ENCODE results near the gene CYTH1.

The CYTH1 gene

DNA sequence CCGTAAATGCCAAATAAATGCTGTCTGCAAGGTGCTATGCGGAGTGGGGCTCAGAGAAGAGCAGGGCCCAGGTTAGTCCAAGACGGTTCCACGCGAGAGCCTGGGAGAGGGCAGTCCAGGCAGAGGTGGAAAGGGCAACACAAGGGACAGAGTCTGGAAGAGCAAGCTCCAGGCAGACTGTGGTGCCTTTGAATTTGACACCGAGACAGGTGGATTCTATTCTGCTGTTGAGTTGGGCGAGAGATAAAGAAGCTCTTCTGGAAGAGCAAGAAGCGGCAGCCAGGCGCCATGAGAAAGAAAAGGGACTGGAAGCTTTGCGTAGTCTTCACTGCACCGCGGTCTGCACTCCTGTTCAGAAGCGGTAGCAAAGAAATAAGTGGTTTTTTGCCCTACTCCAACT lies 55.6 kb downstream of the CYTH1 start:
- Histone ChIP-seq H3K9me3 (ENCODE audit: control insufficient read depth, low read length) (no peaks in the 10 kb centered on the region), H3K27ac (ENCODE audit: insufficient read depth, low read depth, low read length, poor library complexity, severe bottlenecking) (no peak overlapping the region), H3K4me3 (ENCODE audit: insufficient read depth, low read depth, low read length) (no peak overlapping the region), H3K4me1 (ENCODE audit: control insufficient read depth, insufficient read depth, low read length) (peaks cover 41% of the 10 kb centered on the region), H3K36me3 (ENCODE audit: control insufficient read depth, insufficient read depth, low read length) (no peaks in the 10 kb centered on the region), H3K27me3 (ENCODE audit: control insufficient read depth, insufficient read depth, low read length, poor library complexity, severe bottlenecking) (no peaks in the 10 kb centered on the region)
- 94 to 95% methylated on average over 13 of the region's 13 CpGs for WGBS, 2 experiments

GRCh38 chr17:78725448-78726021 lies 56.5 kb downstream of the CYTH1 start:
- no peak overlapping the region for H3K4me3 ChIP-seq (ENCODE audit: insufficient read depth, low read depth, low read length)
- WGBS, 2 experiments, result 92 to 94% methylated on average over 6 of the region's 6 CpGs

DNA sequence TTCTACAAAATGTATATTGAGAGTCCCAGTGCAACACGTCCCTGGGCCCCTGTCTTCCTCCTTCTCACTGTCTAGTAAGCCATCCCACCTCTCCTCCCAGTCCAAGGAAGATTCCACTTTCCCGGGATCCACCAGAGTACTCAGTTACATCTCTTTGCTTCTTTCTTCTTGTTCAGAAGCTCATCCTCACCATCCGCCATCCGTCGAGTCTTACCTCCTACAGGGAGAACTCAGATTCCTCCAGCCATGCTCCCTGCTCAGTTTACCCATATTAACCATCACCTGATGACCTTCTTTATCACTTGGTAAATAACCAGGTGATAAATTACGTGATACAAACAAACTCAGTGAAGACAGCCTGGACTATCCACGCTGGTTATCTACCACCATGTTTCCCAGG lies 57.1 kb downstream of the CYTH1 start:
- WGBS, 2 experiments, result 76% methylated on average over 7 of the region's 7 CpGs
- H3K9me3 ChIP-seq (ENCODE audit: control insufficient read depth, low read length), result no peaks in the 10 kb centered on the region
- no peaks in the 10 kb centered on the region for H3K27me3 ChIP-seq (ENCODE audit: control insufficient read depth, insufficient read depth, low read length, poor library complexity, severe bottlenecking)
- H3K36me3 ChIP-seq (ENCODE audit: control insufficient read depth, insufficient read depth, low read length), result no peaks in the 10 kb centered on the region
- H3K4me3 ChIP-seq (ENCODE audit: insufficient read depth, low read depth, low read length), result no peak overlapping the region
- peaks cover 43% of the 10 kb centered on the region for H3K4me1 ChIP-seq (ENCODE audit: control insufficient read depth, insufficient read depth, low read length)
- no peak overlapping the region for H3K27ac ChIP-seq (ENCODE audit: insufficient read depth, low read depth, low read length, poor library complexity, severe bottlenecking)

More at GRCh38 chr17:78725448-78726021, 56.5 kb downstream of the CYTH1 start:
- no peaks in the 10 kb centered on the region for H3K36me3 ChIP-seq (ENCODE audit: control insufficient read depth, insufficient read depth, low read length)
- no peaks in the 10 kb centered on the region for H3K9me3 ChIP-seq (ENCODE audit: control insufficient read depth, low read length)
- peaks cover 43% of the 10 kb centered on the region for H3K4me1 ChIP-seq (ENCODE audit: control insufficient read depth, insufficient read depth, low read length)
- H3K27ac ChIP-seq (ENCODE audit: insufficient read depth, low read depth, low read length, poor library complexity, severe bottlenecking), result no peak overlapping the region
- no peaks in the 10 kb centered on the region for H3K27me3 ChIP-seq (ENCODE audit: control insufficient read depth, insufficient read depth, low read length, poor library complexity, severe bottlenecking)

DNA sequence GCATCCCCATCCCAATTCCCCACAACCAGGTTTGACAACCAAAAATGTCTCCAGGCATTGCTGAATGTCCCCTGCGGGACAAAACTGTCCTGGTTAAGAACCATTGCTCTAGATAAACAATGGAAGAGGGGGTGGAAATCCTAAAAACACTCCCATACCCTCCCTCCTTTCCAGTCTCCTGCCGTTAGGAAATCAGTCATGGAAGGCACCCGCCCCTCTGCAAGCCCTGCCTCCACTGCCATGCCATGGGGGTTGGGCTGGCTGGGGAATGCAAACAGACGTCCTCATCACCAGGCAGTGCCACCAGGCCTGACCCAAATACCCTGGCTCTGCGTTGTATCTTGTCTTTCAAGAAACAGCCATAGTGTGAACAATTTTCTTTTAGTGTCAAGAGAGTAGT lies 57.5 kb downstream of the CYTH1 start:
- H3K4me3 ChIP-seq (ENCODE audit: insufficient read depth, low read depth, low read length), result no peak overlapping the region
- WGBS, 2 experiments, result 8 to 13% methylated on average over 5 of the region's 5 CpGs

DNA sequence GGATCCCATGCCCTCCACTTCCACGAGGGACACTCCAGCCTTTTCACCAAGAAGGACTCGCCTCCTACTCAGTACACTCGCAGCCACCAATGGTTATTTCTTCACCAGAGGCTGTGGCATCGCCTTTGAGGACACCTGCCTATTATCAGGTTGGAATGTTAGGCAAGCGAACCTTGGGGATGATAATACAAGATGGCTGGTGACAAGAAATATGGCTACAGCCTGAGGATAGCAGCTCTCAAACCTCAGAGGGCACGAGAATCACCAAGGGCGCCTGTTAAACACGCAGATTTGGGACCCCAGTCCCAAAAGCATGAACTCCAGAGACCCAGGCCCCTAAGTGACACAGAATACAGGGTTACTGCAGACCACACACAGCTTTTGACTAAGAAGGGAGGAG lies 58.1 kb downstream of the CYTH1 start:
- H3K4me3 ChIP-seq (ENCODE audit: insufficient read depth, low read depth, low read length), result peak overlapping the region; percentile 33
- H3K27ac ChIP-seq (ENCODE audit: insufficient read depth, low read depth, low read length, poor library complexity, severe bottlenecking), result no peak overlapping the region
- H3K9me3 ChIP-seq (ENCODE audit: control insufficient read depth, low read length), result no peaks in the 10 kb centered on the region
- WGBS, 2 experiments, result 66 to 76% methylated on average over 8 of the region's 8 CpGs
- peaks cover 38% of the 10 kb centered on the region for H3K4me1 ChIP-seq (ENCODE audit: control insufficient read depth, insufficient read depth, low read length)
- no peaks in the 10 kb centered on the region for H3K27me3 ChIP-seq (ENCODE audit: control insufficient read depth, insufficient read depth, low read length, poor library complexity, severe bottlenecking)
- H3K36me3 ChIP-seq (ENCODE audit: control insufficient read depth, insufficient read depth, low read length), result no peaks in the 10 kb centered on the region

More for the DNA sequence above, 57.5 kb downstream of the CYTH1 start:
- H3K4me1 ChIP-seq (ENCODE audit: control insufficient read depth, insufficient read depth, low read length), result peaks cover 39% of the 10 kb centered on the region
- peak overlapping the region; percentile 44 for H3K27ac ChIP-seq (ENCODE audit: insufficient read depth, low read depth, low read length, poor library complexity, severe bottlenecking)
- H3K27me3 ChIP-seq (ENCODE audit: control insufficient read depth, insufficient read depth, low read length, poor library complexity, severe bottlenecking), result no peaks in the 10 kb centered on the region
- H3K9me3 ChIP-seq (ENCODE audit: control insufficient read depth, low read length), result no peaks in the 10 kb centered on the region
- no peaks in the 10 kb centered on the region for H3K36me3 ChIP-seq (ENCODE audit: control insufficient read depth, insufficient read depth, low read length)

DNA sequence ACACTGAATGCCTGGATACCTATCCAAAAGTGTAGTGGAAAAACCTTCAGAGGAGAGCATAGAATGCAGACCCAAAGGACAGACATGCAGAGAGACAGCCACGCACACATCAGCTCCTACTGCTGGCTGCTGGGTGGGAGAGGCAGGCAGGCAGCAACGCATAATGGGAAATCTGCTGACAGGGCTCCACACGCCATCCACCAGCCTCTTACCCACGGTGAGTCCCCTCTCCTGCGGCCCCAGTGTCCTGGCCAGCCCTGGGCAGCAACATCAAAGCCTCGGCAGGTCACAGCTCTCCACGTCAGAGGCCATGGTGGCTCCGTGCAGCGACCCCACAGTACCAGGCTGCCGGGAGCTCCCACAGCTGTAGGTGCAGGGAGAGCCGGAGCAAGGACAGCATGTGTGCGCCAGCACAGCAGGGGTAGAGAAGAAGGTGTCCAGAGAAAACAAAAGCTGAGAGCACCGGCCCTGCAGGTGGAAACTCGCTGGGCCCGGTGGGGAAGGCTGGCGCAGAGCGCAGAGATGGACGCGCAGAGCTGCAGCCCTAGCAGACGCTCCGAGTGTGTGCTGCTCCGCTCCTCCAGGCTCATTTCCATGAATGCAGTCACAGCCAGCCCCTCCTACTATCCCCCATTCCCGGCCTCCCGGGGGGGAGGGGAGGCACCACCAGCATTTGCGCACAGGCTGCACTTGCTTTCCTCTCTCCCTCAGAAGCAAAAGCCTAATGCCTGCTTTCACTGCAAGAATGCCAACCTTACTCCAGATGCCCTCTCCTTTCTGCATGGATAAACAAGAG lies 58.9 kb downstream of the CYTH1 start:
- Histone ChIP-seq H3K27ac (ENCODE audit: insufficient read depth, low read depth, low read length, poor library complexity, severe bottlenecking) (no peak overlapping the region), H3K4me1 (ENCODE audit: control insufficient read depth, insufficient read depth, low read length) (peaks cover 38% of the 10 kb centered on the region), H3K27me3 (ENCODE audit: control insufficient read depth, insufficient read depth, low read length, poor library complexity, severe bottlenecking) (no peaks in the 10 kb centered on the region), H3K36me3 (ENCODE audit: control insufficient read depth, insufficient read depth, low read length) (no peaks in the 10 kb centered on the region), H3K9me3 (ENCODE audit: control insufficient read depth, low read length) (no peaks in the 10 kb centered on the region), H3K4me3 (ENCODE audit: insufficient read depth, low read depth, low read length) (peak overlapping the region; percentile 33)
- WGBS, 2 experiments, result 3 to 4% methylated on average over 25 of the region's 25 CpGs

GRCh38 chr17:78722246-78722761 lies 59.8 kb downstream of the CYTH1 start:
- H3K9me3 ChIP-seq (ENCODE audit: control insufficient read depth, low read length), result no peaks in the 10 kb centered on the region
- H3K4me3 ChIP-seq (ENCODE audit: insufficient read depth, low read depth, low read length), result no peak overlapping the region
- no peaks in the 10 kb centered on the region for H3K36me3 ChIP-seq (ENCODE audit: control insufficient read depth, insufficient read depth, low read length)
- H3K4me1 ChIP-seq (ENCODE audit: control insufficient read depth, insufficient read depth, low read length), result peaks cover 36% of the 10 kb centered on the region
- no peaks in the 10 kb centered on the region for H3K27me3 ChIP-seq (ENCODE audit: control insufficient read depth, insufficient read depth, low read length, poor library complexity, severe bottlenecking)
- whole genome bisulfite sequencing, 2 experiments, result 50 to 56% methylated on average over 7 of the region's 7 CpGs
- no peak overlapping the region for H3K27ac ChIP-seq (ENCODE audit: insufficient read depth, low read depth, low read length, poor library complexity, severe bottlenecking)

GRCh38 chr17:78719630-78720298 lies 62.3 kb downstream of the CYTH1 start:
- Histone ChIP-seq H3K27me3 (ENCODE audit: control insufficient read depth, insufficient read depth, low read length, poor library complexity, severe bottlenecking) (no peaks in the 10 kb centered on the region), H3K27ac (ENCODE audit: insufficient read depth, low read depth, low read length, poor library complexity, severe bottlenecking) (no peak overlapping the region), H3K4me1 (ENCODE audit: control insufficient read depth, insufficient read depth, low read length) (peaks cover 36% of the 10 kb centered on the region), H3K36me3 (ENCODE audit: control insufficient read depth, insufficient read depth, low read length) (no peaks in the 10 kb centered on the region), H3K9me3 (ENCODE audit: control insufficient read depth, low read length) (no peaks in the 10 kb centered on the region), H3K4me3 (ENCODE audit: insufficient read depth, low read depth, low read length) (no peak overlapping the region)
- 91 to 92% methylated on average over 3 of the region's 4 CpGs for WGBS, 2 experiments

- no peaks in the 10 kb centered on the region for H3K9me3 ChIP-seq (ENCODE audit: control insufficient read depth, low read length)
- no peak overlapping the region for H3K4me3 ChIP-seq (ENCODE audit: insufficient read depth, low read depth, low read length)
- H3K4me1 ChIP-seq (ENCODE audit: control insufficient read depth, insufficient read depth, low read length), result peaks cover 25% of the 10 kb centered on the region
- H3K27me3 ChIP-seq (ENCODE audit: control insufficient read depth, insufficient read depth, low read length, poor library complexity, severe bottlenecking), result no peaks in the 10 kb centered on the region
- 93 to 94% methylated on average over 8 of the region's 8 CpGs for WGBS, 2 experiments
- H3K27ac ChIP-seq (ENCODE audit: insufficient read depth, low read depth, low read length, poor library complexity, severe bottlenecking), result no peak overlapping the region
- no peaks in the 10 kb centered on the region for H3K36me3 ChIP-seq (ENCODE audit: control insufficient read depth, insufficient read depth, low read length)
These were observed 63.4 kb downstream of the CYTH1 start for GRCh38 chr17:78718575-78719208.

Data from ectodermal cell (in vitro differentiated cells).